Measurements from ENCODE around the gene CYTH3.

Gene CYTH3

DNA sequence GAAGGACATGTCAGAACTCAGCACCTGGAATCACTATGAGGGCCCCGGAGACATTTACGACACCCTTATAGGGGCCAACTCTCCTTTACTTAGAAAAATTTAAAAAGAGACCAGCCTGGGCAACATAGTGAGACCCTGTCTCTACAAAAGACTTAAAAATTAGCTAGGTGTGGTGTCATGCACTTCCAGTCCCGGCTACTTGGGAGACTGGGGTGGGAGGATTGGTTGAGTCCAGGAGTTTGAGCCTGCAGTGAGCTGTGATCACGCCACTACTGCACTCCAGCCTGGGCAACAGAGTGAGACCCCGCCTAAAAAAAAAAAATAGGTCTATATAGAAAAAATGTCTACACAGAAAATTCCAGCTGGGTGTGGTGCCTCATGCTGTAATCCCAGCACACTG lies 7.5 kb upstream of the CYTH3 start:
- no peak for DNase-seq (ENCODE audit: low read depth)

DNA sequence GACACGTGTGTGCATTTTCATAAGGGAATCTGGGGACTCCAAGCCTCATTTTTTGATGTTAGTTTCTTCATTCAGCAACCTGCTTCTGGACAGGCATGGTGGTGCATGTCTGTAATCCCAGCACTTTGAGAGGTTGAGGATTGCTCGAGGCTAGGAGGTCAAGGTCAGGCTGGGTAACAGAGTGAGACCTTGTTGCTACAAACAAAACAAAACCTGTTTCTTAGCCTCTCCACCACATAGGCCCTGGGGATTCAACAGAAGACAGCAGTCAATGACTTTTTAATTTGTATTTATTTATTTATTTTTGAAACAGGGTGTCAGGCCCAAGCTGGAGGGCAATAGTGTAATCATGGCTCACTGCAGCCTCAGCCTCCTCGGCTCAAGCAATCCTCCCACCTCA lies 6.9 kb upstream of the CYTH3 start:
- no peak for DNase-seq (ENCODE audit: low read depth)

DNA sequence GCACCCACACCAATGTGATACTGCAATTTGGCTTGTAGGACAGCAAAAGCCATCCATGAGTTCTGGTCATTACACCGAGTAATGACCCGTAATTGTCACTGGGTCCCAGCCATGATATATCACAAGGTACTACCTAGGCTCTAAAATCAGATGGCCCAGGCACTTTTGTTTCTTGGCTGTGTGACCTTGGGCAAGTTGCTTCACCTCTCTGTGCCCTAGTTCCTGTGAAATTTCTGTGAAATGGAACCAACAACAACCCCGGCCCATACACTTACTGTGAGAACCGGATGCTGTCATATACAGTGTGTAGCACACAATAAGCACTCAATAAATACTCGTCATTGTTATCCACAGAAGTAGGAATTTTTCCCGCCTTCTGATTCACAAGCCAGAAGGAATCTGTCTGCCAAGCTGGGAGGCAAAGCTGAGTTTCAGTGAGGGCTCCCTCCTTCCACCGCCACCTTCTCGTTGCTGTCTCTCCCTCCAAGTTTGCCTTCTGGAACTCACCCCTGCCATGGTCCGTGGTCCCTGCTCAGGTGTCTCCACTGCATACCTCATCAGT lies 6.4 kb upstream of the CYTH3 start:
- DNase-seq (ENCODE audit: low read depth) = no peak

DNA sequence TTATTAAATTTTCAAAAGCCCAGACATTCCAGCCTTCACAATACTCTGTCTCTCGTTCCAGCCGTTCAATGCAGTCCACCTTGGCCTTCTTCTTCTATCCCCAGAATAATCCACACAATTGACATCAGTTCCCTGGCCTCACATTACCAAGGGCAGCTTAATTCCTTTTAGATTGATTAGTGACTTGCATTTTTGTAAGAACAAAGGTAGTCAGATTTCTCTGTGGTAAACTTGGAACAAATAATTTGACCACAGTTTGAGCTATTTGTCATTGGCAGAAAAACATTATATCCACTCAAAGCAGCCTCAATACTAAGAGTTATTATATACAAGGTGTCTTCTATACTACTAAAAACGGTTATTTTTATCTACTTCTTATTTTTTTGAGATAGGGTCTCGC lies 5.1 kb upstream of the CYTH3 start:
- DNase-seq (ENCODE audit: low read depth) = no peak

DNA sequence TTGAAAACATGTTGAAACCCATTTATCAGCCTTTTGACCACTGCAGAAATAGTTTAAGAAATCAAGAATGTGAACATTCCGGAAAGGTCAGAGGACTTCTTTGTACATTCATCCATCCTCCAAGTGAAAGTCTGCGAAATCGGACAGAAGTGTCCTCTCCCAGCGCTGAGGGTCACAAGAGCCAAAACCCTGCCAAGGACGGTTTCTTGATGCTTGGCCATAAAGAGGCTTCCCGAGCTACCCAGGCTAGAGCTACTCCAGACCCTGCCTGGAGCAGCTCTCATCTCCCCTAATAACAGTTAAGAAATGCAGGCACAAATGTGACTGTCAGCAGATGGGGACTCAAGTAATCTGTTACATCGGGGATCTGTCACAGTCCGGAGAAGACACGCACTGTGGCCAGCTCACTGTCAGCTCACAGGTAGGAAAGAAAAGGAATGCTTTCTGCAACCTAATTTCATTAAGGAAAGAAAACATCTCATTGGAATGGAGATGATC lies 4.5 kb upstream of the CYTH3 start:
- no peak for DNase-seq (ENCODE audit: low read depth)

DNA sequence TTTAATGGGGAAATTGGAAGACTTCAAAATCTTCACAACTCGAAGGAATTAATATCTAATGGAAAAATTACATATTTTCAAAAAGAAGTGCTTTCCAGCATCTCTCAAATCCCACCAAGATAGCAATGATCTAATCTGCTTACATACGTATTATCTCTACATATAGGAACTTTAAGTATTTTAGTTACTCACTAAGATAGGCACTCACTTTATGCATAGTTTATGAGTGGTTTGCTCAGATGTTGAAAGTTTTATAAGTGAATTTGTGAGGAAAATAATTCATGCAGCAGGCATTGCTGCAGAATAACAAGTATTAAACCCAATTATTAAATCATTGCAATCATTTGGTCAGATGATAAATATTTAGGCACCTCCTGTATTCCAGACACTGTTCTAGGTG lies 2.3 kb upstream of the CYTH3 start:
- DNase-seq (ENCODE audit: low read depth) = no peak

DNA sequence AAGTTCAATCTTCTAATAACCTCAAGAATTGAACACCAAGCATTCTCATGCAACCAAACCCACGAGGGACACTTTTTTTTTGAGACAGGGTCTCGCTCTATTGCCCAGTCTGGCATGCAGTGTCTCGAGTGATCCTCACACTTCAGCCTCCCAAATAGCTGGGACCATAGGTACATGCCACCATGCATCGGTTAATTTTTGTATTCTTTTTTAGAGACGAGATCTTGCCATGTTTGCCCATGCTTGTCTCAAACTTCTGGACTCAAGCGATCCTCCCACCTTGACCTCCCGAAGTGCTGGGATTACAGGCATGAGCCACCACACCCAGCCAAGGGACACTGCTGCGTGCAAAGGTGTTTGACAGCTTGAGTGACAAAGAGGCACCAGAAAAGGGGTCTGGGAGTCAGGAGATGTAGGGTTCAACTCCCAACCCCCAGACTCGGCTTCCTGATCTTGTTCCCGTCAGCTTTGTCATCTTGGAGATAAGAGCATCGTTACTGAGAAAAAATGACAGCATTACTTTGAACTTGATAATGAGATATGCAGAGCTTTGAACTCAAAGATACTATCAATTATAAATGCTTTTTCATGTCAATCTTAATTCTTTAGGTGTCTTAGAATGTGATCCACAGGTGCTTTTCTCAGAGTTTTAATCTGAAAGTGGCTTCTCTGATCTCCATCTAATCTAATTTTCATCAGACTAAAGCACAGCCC lies 1.6 kb upstream of the CYTH3 start:
- DNase-seq (ENCODE audit: low read depth) = no peak

DNA sequence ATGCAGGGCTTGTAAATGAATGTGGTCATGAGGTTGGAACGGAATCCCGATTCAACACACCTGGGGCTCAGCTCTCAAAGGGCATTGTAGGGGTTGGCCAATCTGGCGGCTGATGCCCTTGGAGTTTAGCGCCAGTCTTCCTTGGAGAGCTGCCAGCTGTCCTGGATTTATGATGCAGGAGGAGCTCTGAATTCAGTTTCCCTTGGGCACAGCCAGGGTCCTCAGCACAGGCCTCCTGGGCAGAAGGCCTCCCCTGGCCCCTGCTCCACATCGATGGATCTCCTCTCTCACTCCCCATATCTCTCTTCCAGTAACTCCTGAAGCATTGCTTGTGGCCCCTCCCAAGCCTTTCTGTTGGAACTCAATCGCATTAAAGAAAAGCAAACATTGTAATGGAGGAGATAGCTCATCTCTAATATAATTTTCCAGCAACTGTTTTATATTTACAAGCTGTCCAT lies 985 bp upstream of the CYTH3 start:
- no peak for DNase-seq (ENCODE audit: low read depth)

DNA sequence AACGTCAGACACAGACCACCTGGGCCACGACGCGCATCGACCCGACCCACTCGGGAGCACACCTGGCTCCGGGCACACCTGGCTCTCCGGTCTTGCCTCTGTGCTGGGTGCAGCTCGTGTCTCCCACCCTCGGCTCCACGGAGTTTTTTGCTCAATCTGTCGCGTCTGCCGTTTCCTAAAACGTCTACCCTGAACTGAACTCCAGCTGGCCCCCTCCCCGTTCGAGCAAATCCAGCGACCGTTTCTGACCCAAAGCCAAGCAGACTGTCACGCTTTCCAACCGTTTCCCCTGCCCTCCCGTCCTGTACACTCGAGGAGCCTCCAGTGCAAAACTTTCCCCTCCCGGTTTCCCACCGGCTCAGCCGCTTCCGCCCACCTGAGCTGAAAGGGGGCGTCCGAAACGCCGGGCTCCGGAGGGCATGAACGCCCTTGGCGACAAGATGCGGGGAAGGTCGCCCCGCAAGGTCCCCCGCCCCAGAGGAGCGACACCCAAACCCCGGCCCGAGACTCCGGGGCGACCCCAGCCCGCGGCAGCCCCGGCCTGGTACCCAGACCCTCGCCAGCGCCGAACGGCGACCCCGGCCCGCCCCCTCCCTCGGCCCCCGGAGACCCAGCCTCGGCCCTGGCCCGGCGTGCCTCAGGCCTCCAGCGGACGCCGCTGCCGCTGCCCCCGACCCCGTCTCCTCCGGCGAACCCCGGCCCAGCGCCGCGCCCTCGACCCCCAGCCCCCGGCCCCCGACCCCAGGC lies 557 bp downstream of the CYTH3 start:
- no peak for DNase-seq (ENCODE audit: low read depth)

DNA sequence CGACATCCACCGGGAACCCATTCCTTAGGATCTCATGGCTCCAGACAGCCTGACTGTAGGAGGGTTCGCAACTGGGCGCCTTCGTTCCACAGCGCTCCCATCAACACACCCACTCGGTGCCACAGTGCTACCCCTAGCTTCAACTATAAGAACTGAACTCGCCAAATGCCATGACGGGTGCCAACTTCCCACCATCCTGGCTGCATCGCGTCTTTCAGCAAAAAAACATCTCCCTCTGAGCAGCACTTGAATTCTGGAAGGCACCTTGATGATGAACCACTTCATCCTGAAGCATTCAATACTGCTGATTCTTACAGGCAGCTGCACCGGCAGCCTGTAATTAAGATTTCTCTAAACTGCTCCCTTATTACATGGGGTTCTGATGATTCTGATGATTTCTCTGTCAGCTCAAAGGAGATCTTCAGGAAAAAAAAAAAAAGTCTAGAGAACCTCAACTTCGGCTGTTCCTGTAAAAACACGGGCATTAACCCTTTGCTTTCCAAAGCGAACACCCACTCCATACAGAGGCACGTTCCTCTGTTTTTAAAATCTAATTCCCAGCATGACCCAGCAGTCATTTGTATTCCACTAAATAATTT lies 1.3 kb downstream of the CYTH3 start:
- DNase-seq (ENCODE audit: low read depth) = no peak

DNA sequence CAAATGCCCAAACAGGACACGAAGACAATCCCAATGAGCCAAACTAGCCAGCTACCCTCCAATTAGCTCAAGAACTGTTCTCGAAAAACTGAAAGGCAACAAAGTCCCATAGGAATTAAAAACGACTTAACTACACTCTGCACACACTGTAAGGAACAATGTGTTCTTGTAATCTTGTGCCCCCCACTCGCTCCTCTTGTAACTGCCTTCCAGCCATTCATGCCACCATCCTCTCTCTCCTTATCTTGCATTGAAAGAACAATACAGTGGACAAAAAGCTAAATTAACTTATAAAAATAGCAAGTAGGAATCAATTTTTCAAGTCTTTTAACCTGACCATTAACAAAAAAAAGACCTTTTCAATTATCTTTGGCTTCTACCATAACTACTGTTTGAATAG lies 2.9 kb downstream of the CYTH3 start:
- DNase-seq (ENCODE audit: low read depth) = no peak

DNA sequence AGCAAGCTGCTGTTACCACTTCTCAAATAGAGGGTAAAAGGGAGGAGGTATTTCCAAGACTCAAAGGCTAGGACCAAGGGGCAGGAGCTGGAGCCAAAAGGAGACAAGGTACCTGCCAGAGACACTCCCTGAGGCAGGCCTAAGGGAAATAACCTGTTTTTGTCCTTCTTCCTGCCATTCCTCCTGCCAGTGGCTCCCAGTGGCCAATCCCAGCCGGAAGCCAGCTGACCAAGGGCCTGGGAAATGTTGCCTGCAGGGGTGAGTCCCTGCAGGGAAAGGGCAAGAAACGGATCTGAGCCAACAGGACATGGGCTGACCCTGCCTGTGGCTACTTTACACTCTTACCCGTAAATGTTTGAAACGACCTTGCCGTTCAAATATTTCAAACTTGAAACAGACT lies 3.5 kb downstream of the CYTH3 start:
- DNase-seq (ENCODE audit: low read depth) = no peak

DNA sequence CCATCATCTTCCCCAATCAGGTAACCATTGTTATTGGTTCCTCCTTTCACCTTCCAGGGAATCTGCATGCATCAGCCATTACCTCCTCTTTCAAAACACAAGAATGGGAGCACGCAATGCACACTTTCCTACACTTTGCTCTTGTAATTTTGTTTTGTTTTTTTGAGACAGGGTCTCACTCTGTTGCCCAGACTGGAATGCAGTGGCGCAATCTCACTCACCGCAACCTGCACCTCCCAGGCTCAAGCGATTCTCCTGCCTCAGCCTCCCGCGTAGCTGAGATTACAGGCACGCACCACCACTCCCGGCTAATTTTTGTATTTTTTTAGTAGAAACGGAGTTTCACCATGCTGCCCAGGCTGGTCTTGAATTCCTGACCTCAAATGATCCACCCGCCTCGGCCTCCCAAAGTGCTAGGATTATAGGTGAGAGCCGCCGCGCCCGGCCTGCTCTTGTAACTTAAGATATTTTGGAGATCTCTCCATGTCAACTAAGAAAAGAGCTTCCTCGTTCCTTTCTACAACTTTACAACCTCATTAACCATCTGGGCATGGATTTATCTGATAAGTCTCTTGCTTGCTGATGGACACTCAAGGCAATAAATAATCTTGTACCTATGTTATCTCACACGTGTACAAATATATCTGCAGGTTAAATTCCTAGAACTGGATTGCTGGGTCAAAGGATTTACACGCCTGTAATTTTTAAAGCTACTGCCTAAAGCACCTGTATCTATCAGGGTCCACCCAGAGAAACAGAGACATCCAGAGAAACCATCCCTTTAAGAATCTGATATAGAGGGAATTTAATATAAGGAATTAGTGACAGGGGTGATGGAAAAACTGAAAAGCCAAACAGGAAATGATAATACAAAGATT lies 4.2 kb downstream of the CYTH3 start:
- DNase-seq (ENCODE audit: low read depth) = no peak

DNA sequence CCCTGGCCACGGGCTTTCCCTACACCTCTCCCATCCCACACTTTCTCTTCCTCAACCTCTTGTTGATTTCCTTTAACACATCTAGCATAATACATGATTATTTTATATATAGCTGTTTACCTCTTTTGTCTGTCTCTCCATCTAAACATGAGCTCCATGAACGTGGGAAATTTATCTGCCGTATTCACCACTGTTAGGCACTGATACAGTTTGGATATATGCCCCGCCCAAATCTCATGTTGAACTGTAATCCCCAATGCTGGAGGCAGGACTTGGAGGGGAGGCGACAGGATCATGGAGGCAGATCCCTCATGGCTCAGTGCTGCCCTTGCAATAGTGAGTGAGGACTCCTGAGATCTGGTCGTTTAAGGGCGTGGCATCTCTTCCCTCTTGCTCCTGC lies 5.7 kb downstream of the CYTH3 start:
- no peak for DNase-seq (ENCODE audit: low read depth)

DNA sequence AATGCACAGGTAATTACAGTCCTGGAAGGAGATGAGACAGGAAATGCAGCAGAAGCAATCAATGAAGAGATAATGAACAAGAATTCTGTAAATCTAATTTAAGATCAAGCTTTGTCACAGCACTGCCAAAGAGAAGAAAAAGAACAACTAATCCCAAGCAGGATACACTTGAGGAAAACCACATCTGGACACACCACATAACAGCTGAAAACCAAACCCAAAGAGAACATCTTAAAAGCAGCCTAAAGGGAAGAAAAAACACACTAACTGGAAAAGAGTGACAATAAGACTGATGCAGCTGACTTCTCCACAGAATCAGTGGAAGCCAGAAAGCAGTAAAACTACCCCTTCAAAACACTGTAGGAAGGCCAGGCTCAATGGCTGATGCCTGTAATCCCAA lies 10.2 kb downstream of the CYTH3 start:
- DNase-seq (ENCODE audit: low read depth) = no peak

DNA sequence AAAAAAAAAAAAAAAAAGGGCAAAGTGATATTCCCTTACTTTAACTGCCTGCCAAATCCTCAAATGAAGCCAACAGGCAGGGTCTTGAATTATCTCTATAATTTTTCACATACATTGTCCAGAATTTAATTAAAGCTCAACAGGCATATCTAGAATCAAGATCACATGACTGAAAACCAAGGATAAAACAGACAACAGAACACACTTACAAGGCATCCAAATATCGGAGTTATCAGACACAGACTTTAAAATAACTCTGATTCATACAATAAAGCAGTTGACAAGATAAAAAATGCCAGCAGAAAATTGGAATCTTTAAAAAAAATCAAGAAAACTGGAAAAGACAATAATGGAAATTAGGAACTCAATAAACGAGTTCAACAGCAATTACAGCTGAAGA lies 10.7 kb downstream of the CYTH3 start:
- no peak for DNase-seq (ENCODE audit: low read depth)

DNA sequence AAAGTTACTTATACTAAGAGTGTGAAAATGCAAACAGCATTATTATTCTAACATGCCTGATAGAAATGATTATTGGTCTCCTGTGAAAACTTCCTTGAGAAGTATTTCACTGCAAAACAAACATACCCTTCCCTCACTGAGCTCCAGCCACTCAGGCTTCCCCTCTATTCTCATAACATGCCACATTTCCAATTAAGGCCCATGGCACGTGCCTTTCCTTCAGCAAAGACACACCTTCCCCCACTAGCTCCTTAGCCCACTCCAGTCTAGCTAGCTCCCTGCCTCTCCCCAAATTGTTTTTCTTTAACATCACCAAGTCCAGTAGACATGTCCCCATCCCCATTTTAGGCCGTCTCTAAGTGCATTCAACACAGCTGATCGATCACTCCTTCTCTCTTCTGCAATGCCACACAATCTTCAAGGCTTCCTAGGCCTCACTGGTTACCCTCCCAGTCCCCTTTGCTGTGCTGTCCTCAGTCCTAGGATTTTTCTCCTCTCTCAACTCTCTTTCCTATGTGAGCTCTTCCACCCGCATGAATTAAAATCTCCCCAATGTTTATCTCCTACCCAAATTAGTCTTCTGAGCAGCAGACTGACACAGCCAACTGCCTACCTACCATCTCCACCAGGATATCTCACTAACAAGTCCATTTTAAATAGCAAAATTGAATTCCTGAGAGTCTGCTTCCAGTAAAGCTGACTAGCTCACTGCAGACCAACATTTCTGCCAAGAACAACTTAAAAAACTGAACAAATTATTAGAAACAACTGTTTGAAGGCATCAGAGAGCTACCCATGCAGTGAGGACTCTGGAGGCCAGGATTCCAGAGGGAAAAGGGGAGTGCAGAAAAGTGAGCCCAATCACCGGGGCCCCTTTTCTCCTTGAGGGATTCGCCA lies 11.9 kb downstream of the CYTH3 start:
- no peak for DNase-seq (ENCODE audit: low read depth)

DNA sequence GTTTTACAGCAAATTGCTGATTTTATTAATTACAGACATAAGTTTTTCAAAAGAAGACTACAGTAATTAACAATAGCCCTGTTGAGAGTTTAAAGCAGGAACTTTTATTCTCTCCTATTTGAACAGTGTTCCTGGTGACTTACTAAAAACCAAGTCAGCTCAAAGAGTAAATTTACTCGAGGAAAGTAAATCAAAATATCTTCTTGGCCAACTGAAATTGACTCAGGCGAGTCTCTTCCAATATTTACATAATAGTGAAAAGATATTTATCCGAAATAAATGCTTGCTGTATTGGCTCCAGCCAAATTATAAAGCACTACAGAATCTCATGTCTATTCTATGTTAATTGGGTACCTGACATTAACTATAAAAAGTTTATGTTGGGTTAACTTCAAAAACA lies 13.2 kb downstream of the CYTH3 start:
- no peak for DNase-seq (ENCODE audit: low read depth)

DNA sequence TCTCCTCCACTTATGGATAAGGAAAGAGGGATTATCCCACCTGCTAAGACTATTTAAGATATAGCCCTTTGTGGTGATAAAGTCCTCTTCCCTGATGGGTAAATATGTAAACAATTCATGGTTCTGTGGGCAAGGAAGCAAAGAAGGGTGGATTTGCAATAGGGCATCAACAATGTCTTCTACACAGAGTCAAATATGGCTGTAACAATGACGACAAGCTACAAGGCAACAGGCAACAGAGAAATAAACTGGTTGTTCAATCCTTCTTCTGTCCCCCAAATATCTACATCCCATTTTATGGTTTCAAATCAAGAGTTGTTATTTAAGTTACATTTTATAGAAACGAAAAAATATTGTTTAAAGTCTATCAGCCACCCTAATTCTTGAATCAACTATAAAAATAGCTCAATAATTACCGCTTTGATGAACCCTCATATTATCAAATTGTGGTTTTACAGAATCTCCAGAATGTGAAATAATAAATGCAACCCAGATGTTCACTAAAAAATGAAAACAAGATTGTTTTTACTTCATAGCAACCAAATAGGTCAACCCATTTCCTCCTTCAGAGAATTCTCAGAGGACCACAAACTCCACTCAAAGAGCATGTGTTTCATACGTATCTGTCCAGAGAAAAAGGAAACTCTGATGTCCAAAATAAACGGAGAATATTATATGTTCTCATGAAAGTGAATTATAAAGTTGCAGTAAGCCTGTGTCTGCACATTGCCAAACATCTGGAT lies 13.8 kb downstream of the CYTH3 start:
- no peak for DNase-seq (ENCODE audit: low read depth)

DNA sequence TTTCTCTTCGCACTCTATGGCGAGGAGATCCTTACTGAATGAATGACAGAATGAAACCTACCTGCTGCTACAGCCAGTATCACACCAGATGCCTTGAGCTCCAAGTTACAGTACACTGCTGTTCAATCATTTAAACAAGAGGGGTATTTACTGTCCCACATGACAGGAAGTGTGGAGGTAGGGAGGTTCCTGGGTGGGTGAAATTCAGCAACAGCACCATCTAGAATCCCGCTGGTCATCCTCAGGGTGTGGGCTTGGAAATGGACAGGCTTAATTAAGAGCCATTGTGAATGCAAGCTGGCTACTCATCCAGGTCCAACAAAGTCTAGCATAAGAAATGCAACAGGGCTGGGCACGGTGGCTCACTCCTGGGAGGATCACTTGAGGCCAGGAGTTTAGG lies 14.7 kb downstream of the CYTH3 start:
- DNase-seq (ENCODE audit: low read depth) = no peak
